Measurements from ENCODE around the gene ABCA13.

The ABCA13 gene

DNA sequence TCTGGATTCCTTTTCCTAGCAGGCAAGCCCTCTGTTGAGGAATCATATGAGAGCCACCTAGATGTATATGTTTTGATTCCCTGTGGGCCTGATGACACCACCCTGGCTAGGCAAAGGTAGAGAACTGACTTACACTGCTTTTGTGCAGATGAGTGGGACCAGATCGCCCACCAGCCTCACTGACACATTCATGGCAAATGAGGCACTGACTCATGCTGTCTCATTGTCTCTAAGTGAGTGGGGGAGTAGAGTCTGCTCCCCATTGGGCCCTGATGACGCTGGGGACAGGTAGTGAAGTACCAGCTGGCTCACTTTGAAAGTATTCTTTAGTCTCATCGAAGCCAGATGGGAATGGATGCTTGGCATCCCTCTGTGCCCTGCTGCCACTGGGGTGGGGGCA, 326.3 kb downstream of the ABCA13 start:
- H3K27ac ChIP-seq, result no peak overlapping the region
- H3K79me2 ChIP-seq, result no peaks in the 10 kb centered on the region
- no peak overlapping the region for H3K9ac ChIP-seq
- TF ChIP-seq, protein P1, sequence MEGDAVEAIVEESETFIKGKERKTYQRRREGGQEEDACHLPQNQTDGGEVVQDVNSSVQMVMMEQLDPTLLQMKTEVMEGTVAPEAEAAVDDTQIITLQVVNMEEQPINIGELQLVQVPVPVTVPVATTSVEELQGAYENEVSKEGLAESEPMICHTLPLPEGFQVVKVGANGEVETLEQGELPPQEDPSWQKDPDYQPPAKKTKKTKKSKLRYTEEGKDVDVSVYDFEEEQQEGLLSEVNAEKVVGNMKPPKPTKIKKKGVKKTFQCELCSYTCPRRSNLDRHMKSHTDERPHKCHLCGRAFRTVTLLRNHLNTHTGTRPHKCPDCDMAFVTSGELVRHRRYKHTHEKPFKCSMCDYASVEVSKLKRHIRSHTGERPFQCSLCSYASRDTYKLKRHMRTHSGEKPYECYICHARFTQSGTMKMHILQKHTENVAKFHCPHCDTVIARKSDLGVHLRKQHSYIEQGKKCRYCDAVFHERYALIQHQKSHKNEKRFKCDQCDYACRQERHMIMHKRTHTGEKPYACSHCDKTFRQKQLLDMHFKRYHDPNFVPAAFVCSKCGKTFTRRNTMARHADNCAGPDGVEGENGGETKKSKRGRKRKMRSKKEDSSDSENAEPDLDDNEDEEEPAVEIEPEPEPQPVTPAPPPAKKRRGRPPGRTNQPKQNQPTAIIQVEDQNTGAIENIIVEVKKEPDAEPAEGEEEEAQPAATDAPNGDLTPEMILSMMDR (IDR thresholded peaks at IDR 0.05), result no peak
- no peaks in the 10 kb centered on the region for H3K4me1 ChIP-seq
- no peaks in the 10 kb centered on the region for H3K36me3 ChIP-seq (ENCODE audit: control insufficient read depth, insufficient read depth, low read length)
- H2AFZ ChIP-seq, result no peak overlapping the region
- no peak overlapping the region for H3K4me3 ChIP-seq (ENCODE audit: low read depth, low read length)
- H3K4me2 ChIP-seq (ENCODE audit: low read length), result no peak overlapping the region
- no peaks in the 10 kb centered on the region for H3K27me3 ChIP-seq (ENCODE audit: control insufficient read depth, insufficient read depth, low read length)
- H3K9me3 ChIP-seq (ENCODE audit: control insufficient read depth, low read length), result no peaks in the 10 kb centered on the region

DNA sequence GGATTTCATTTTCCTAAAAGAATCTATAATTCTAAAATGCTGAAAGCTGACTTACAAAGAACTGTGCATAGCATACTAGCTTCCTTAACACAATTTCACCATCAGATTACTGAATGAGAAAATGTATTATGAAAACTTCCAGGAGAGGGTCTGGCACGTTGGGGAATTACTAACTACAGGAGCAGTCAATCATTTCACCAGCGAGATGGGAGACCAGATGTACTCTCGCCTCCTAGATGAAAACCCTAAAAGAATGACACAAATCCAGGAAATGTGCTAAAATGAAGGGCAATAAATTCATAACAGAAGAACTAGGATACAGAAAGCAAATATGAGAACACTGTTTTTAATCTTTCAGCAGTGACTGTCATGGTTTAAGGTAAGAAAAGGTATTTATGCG, 330.8 kb downstream of the ABCA13 start:
- no peak overlapping the region for H3K4me3 ChIP-seq (ENCODE audit: low read depth, low read length)
- no peaks in the 10 kb centered on the region for H3K36me3 ChIP-seq (ENCODE audit: control insufficient read depth, insufficient read depth, low read length)
- TF ChIP-seq, protein P1 (IDR thresholded peaks at IDR 0.05), result no peak
- H3K27me3 ChIP-seq (ENCODE audit: control insufficient read depth, insufficient read depth, low read length), result no peaks in the 10 kb centered on the region
- no peak overlapping the region for H3K4me2 ChIP-seq (ENCODE audit: low read length)
- H2AFZ ChIP-seq, result no peak overlapping the region
- no peaks in the 10 kb centered on the region for H3K79me2 ChIP-seq
- H3K4me1 ChIP-seq, result no peaks in the 10 kb centered on the region
- no peaks in the 10 kb centered on the region for H3K9me3 ChIP-seq (ENCODE audit: control insufficient read depth, low read length)
- H3K27ac ChIP-seq, result no peak overlapping the region
- H3K9ac ChIP-seq, result no peak overlapping the region

DNA sequence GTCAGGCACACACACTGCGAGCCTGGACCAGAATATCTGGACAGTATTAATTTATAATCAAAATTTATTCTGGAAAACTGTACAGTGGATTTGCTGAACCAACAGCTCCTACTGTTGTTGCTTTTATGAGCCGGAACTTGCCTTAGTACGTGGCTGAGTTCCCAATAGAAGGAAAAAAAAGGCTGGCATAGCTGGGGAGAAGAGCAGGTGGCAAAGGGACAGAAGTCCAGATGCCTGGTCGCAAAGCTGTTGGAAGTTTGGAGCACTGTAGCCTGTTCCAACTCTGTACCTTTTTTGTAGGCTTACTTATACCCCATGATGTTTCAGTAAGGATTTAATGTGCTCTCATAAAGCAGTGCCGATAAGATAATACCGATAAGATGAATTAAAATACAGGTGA, 333.8 kb downstream of the ABCA13 start:
- Histone ChIP-seq H3K36me3 (ENCODE audit: control insufficient read depth, insufficient read depth, low read length) (no peaks in the 10 kb centered on the region), H3K4me3 (ENCODE audit: low read depth, low read length) (no peak overlapping the region), H3K27me3 (ENCODE audit: control insufficient read depth, insufficient read depth, low read length) (no peaks in the 10 kb centered on the region), H3K79me2 (no peaks in the 10 kb centered on the region), H2AFZ (no peak overlapping the region), H3K9me3 (ENCODE audit: control insufficient read depth, low read length) (no peaks in the 10 kb centered on the region), H3K9ac (no peak overlapping the region), H3K27ac (no peak overlapping the region), H3K4me2 (ENCODE audit: low read length) (no peak overlapping the region), H3K4me1 (no peaks in the 10 kb centered on the region)
- TF ChIP-seq, protein P1 (IDR thresholded peaks at IDR 0.05), result no peak

DNA sequence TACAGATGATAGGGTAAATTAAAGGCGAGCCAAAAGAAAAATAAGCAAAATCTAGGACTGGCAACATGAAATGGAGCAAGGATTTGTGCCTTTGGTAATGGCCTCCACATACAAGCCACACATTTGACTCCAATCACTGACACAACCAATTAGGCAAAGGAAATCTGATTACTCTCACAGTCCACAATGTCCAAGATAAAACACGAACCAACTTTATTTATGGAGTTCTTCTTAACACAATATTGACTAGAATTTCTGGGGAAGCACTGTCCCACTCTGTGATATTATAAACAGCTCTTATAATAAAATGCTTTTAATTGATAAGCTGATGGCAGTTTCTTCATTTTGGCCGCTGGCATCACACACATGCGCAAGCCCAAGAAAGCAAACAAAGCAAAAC, 334.2 kb downstream of the ABCA13 start:
- Histone ChIP-seq H3K4me3 (ENCODE audit: low read depth, low read length) (no peak overlapping the region), H3K79me2 (no peaks in the 10 kb centered on the region), H3K4me1 (no peaks in the 10 kb centered on the region), H3K9ac (no peak overlapping the region), H3K27ac (no peak overlapping the region), H2AFZ (no peak overlapping the region), H3K27me3 (ENCODE audit: control insufficient read depth, insufficient read depth, low read length) (no peaks in the 10 kb centered on the region), H3K36me3 (ENCODE audit: control insufficient read depth, insufficient read depth, low read length) (no peaks in the 10 kb centered on the region), H3K9me3 (ENCODE audit: control insufficient read depth, low read length) (no peaks in the 10 kb centered on the region), H3K4me2 (ENCODE audit: low read length) (no peak overlapping the region)
- TF ChIP-seq, protein P1 (IDR thresholded peaks at IDR 0.05), result no peak

DNA sequence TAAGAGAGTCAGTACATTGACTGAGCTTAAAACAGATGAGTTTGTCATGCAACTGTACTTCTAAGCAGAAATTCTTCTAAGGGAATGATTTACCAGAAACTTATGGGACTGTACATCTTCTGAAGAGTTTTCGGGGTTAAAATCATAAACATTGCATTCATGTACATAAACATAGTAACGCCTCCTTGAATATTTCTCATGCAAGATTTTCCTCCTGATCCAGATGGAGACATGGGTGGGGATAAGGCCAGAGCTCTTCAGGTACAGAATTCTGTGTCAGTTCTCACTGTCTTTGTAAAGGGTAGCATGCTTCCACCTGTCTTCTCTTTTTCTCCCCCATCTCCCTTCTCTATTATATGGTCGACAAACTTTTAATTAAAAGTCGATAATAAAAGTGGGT, 335.3 kb downstream of the ABCA13 start:
- H3K4me2 ChIP-seq (ENCODE audit: low read length), result no peak overlapping the region

More for the DNA sequence above, 335.3 kb downstream of the ABCA13 start:
- no peak overlapping the region for H3K27ac ChIP-seq
- H3K9ac ChIP-seq, result no peak overlapping the region
- no peak overlapping the region for H3K4me3 ChIP-seq (ENCODE audit: low read depth, low read length)
- H3K4me1 ChIP-seq, result no peaks in the 10 kb centered on the region
- H3K79me2 ChIP-seq, result no peaks in the 10 kb centered on the region
- no peaks in the 10 kb centered on the region for H3K9me3 ChIP-seq (ENCODE audit: control insufficient read depth, low read length)
- H3K27me3 ChIP-seq (ENCODE audit: control insufficient read depth, insufficient read depth, low read length), result no peaks in the 10 kb centered on the region
- H2AFZ ChIP-seq, result no peak overlapping the region
- no peaks in the 10 kb centered on the region for H3K36me3 ChIP-seq (ENCODE audit: control insufficient read depth, insufficient read depth, low read length)
- TF ChIP-seq, protein P1 (IDR thresholded peaks at IDR 0.05), result no peak

Data from parathyroid adenoma (tissue), 2 donors.